KBM-7 (cell line): ENCODE results near the gene OTOP3.
"Not testable (repeated sequence)": the region's sequence is repeated elsewhere in the genome, so short reads cannot be mapped to it uniquely, and the experiment has no call there.

Source experiments
- DNase-seq: peaks from one replicate; pipeline ENCODE4 v3.0.0-alpha.2; 2015
- in situ Hi-C: fragments of 300-500 bp; cut with MboI; formaldehyde crosslinking; loops from 2 replicates; pipeline ENCODE4 v1.14.3; 2020; ENCODE audit warnings: low sequenced_read_pairs, low pct_unique_long_range_greater_than_20kb, mixed read lengths

The OTOP3 gene

GRCh38 chr17:74935585-74936469 lies at the start of gene OTOP3:
OTOP3 (plus strand) TSS chr17:74935898; CDS start chr17:74935922, 24 bp downstream.
- in situ Hi-C loops: no loop called here
- DNase-seq: no peak

- in situ Hi-C loops: no loop called here
Measured at GRCh38 chr17:74888469-74888868, 47.2 kb upstream of the OTOP3 start.

GRCh38 chr17:74890554-74890953 lies 45.1 kb upstream of the OTOP3 start:
- no peak for DNase-seq
- in situ Hi-C loops: no loop called here

More at GRCh38 chr17:74888469-74888868, 47.2 kb upstream of the OTOP3 start:
- DNase-seq: no peak

GRCh38 chr17:74892013-74892841 lies 43.5 kb upstream of the OTOP3 start:
- in situ Hi-C loops: no loop called here
- DNase-seq: no peak

- no peak for DNase-seq
- in situ Hi-C loops: no loop called here
Measured at GRCh38 chr17:74892974-74893911, 42.5 kb upstream of the OTOP3 start, which contains the start of gene FADS6. FADS6 (minus strand) TSS chr17:74893633; CDS start chr17:74893595, 38 bp downstream.

GRCh38 chr17:74893936-74894671 lies 41.6 kb upstream of the OTOP3 start:
- in situ Hi-C loops: no loop called here
- no peak for DNase-seq

- in situ Hi-C loops: no loop called here
- DNase-seq: no peak
Measured at GRCh38 chr17:74898376-74898946, 37.2 kb upstream of the OTOP3 start.

GRCh38 chr17:74900208-74900607 lies 35.5 kb upstream of the OTOP3 start:
- no peak for DNase-seq
- in situ Hi-C loops: no loop called here

GRCh38 chr17:74901353-74902135 lies 34.2 kb upstream of the OTOP3 start:
- DNase-seq: no peak
- in situ Hi-C loops: no loop called here

- in situ Hi-C loops: no loop called here
Measured at GRCh38 chr17:74903034-74903433, 32.7 kb upstream of the OTOP3 start.

GRCh38 chr17:74903671-74904070 lies 32.0 kb upstream of the OTOP3 start:
- DNase-seq: no peak
- in situ Hi-C loops: no loop called here

More at GRCh38 chr17:74903034-74903433, 32.7 kb upstream of the OTOP3 start:
- no peak for DNase-seq

- in situ Hi-C loops: no loop called here
- no peak for DNase-seq
Measured at GRCh38 chr17:74904687-74905409, 30.9 kb upstream of the OTOP3 start.

- DNase-seq, in situ Hi-C loops: not testable (repeated sequence)
Measured at GRCh38 chr17:74906214-74906793, 29.4 kb upstream of the OTOP3 start.

- in situ Hi-C loops: no loop called here
- no peak for DNase-seq
Measured at GRCh38 chr17:74907012-74907411, 28.7 kb upstream of the OTOP3 start.

GRCh38 chr17:74909097-74909496 lies 26.6 kb upstream of the OTOP3 start:
- DNase-seq, in situ Hi-C loops: not testable (repeated sequence)

- in situ Hi-C loops, DNase-seq: not testable (repeated sequence)
Measured at GRCh38 chr17:74911423-74911822, 24.3 kb upstream of the OTOP3 start.
